GM18868 (cell line): Measurements from ENCODE around the gene BTD.

Source experiments
- ATAC-seq: cut with Tn5 transposase; IDR thresholded peaks from one replicate; pipeline ENCODE4 v1.9.1; 2021; ENCODE audit warnings: mild to moderate bottlenecking, moderate library complexity; ENCODE audit not compliant: unreplicated experiment

Gene BTD, protein sequence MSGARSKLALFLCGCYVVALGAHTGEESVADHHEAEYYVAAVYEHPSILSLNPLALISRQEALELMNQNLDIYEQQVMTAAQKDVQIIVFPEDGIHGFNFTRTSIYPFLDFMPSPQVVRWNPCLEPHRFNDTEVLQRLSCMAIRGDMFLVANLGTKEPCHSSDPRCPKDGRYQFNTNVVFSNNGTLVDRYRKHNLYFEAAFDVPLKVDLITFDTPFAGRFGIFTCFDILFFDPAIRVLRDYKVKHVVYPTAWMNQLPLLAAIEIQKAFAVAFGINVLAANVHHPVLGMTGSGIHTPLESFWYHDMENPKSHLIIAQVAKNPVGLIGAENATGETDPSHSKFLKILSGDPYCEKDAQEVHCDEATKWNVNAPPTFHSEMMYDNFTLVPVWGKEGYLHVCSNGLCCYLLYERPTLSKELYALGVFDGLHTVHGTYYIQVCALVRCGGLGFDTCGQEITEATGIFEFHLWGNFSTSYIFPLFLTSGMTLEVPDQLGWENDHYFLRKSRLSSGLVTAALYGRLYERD

GRCh38 chr3:15601399-15602145 is at the start of gene BTD, which contains the start of gene HACL1:
Gene BTD (plus strand): TSS chr3:15601745. CDS start chr3:15635440, 33,695 bp downstream.
Gene HACL1 (minus strand): TSS chr3:15601569. CDS start chr3:15601463, 106 bp downstream.
- ATAC-seq, result peak; percentile 96

- ATAC-seq, result no peak
Measured at GRCh38 chr3:15551902-15552301, 49.6 kb upstream of the BTD start.

DNA sequence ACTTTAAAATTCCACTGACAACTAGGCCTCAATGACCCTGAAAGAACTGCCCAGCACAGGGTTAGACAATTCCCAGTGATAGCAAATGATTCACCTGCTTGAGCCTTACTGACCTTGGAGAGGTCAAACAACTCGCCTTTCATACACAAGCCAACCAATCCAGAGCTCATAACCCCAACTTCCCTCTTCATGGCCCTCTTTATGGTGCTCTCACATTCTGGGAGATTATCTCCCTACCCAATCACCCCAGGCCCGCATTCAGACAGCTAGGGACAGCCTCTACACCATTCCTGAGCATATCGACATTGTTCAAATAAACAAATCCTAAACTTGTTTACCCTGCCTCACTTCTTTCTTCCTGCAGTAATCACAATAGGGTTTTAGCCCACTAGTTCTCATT is 47.8 kb upstream of the BTD start:
- ATAC-seq, result no peak

DNA sequence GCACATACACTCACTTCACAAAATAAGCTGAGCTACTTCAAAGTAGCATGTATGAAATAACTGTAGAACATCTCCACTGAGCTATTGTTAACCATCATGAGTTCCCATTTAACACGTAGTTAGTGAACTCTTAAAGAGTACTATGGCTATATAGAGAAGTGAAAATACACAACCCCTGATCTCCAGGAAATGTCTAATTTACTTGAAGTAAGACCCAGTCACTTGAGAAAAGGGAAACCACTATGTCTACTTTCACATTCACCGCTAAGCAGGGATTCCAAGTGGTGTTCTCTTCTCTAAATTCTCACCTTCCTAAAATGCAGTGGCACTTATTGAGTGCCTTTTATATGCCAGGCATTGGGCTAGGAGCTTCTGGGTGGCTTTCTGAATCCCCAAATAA is 45.0 kb upstream of the BTD start:
- ATAC-seq, result peak; percentile 94

GRCh38 chr3:15557511-15557946 is 44.0 kb upstream of the BTD start:
- peak; percentile 61 for ATAC-seq

DNA sequence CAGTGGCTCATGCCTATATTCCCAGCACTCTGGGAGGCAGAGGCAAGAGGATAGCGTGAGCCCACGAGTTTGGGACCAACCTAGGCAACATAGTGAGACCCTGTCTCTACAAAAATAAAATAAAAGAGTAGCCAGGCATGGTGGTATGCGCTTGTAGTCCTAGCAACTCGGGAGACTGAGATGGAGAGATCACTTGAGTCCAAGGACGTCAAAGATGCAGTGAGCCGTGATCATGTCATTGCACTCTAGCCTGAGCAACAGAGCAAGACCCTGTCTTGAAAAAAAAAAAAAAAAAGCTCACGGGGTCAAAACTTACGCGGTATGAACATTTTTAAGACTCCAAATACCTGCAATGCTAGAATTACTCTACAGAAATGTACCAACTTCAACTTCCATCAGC is 43.0 kb upstream of the BTD start:
- no peak for ATAC-seq

DNA sequence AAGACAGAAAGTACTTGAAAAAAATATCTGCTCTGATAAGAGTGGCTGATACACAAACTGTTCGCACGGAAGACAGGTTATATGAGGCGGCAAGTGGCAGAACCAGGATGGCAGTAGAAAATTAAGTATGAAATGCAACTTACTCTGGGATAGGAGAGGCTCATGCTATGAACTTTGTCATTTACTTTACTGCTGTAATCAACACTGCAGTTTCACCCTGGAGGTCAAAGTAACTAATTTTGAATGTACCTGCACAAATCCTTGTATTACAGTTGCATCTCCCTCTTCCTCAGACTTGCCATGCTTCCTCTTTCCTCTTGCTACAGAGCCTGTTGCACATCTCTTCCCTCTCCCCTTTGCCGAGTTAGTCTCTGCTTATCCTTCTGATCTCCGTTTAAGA is 39.0 kb upstream of the BTD start:
- no peak for ATAC-seq

GRCh38 chr3:15563190-15563589 is 38.4 kb upstream of the BTD start:
- ATAC-seq, result no peak

GRCh38 chr3:15572138-15572537 is 29.4 kb upstream of the BTD start:
- ATAC-seq, result no peak

DNA sequence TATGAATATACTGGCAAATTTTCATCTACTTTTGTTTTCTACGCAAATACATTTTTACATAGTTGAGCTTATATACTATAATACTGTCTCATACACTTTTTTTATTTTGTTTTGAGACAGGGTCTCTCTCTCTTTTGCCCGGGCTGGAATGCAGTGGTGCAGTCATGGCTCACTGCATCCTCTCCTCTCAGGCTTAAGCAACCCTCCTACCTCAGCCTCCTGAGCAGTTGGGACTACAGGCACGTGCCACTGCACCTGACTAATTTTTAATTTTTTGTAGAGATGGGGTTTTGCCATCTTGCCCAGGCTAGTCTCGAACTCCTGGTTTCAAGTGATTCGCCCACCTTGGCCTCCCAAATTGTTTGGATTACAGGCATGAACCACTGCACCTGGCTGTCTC is 26.1 kb upstream of the BTD start:
- ATAC-seq, result no peak

- no peak for ATAC-seq
Measured at GRCh38 chr3:15576475-15576874, 25.1 kb upstream of the BTD start.

DNA sequence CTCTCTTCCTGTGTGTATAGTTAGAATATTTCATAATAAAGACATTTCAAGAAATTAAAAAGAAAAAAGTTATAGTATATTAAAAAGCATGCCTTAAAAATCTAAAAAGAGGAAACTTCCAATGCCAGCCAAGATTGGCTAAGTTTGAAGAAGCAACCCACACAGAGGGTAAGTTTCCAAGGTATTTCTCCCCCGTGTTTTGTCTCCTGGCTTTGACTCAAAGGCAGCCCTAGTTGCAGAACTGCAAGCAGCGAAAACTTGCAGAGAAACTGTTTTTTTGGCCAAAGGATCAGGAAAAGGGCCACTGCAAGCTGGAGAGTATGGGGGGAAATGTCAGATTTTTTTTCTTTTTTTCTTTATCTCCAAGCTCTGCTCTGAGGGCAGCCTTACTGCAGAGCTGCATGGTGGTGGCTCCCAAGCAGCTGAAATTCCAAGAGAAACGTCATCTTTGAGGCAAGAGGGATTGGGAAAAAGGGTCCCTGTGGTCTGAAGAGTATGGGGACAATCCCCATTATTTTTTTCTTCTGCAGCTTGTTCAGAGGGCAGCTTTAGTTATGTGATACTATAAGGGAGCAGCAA is 23.2 kb upstream of the BTD start:
- ATAC-seq, result no peak

DNA sequence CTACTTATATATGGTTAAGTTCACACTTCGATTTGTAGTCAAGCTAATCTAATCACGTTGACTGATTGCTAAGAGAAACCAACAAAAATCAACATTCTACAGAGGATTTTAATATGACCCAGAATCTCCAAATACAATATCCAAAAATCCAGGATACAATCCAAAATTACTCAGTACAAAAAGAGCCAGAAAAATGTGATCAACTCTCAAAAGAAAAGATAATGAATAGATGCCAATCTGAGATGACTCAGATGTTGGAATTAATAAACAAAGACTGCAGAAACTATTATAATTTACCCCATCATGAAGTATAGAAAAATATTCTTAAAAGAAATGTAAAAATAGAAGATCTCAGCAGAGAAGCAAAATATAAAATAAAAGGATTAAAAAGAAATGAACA is 22.5 kb upstream of the BTD start:
- no peak for ATAC-seq

- no peak for ATAC-seq
Measured at GRCh38 chr3:15581471-15582394, 19.8 kb upstream of the BTD start.

DNA sequence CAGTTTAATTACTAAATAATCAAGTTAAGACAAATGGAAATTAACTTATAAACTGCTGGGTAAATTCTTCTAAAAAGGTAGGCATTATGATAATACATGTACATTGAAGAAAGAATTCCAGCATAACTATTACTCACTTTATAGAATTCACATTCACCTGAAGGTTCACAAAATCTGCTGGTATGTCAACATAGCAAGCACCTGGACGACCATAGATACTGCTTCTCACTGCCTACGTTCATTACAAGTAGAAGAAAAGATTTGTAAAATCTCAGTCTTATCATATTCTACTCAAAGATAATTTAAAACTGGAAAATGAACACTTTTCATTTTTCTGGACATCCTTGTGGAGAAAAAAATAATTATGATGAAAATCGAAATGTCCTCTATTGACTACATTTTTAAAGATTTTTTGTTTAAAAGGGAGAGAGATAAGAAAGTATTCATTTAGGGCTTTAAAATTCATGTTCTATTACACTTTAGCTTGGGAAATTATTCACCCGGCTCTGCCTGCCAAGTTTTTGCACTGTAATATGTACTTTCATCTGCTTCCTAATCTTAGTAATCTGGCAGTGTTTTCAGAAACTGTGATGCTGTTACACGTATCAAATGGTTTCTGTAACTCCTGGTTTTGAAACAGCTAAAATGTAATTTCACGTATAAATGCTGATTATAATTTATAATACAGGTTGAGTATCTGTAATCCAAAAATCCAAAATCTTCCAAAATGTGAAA is 16.3 kb upstream of the BTD start:
- no peak for ATAC-seq

DNA sequence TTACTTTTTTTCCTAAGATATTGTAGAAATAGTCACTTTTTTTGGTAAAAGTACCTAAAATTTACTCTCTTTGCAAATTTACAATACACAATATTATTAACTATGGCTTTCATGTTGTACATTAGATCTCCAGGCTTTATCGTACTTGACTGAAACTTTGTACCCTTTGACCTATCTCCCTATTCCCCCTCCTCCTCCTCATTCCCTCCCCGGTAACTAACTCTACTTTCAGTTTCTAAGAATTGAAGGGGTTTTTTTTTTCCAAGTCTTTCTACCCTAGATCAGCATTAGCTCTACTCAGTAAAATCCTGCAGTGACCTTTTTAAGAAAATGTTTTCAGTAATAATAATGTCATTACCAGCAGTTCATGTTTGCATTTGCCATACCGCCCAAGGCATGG is 10.3 kb upstream of the BTD start:
- ATAC-seq, result no peak

GRCh38 chr3:15591928-15592327 is 9.6 kb upstream of the BTD start:
- ATAC-seq, result no peak

- no peak for ATAC-seq
Measured at GRCh38 chr3:15592968-15593367, 8.6 kb upstream of the BTD start.

GRCh38 chr3:15595955-15596354 is 5.6 kb upstream of the BTD start:
- no peak for ATAC-seq

GRCh38 chr3:15601046-15601398 is 523 bp upstream of the BTD start:
- peak; percentile 13 for ATAC-seq
